GM12874 (cell line): ENCODE data around the gene ITGB2.

ENCODE experiments used
- TF ChIP-seq, protein P1 (sequence below): IDR thresholded peaks from 2 replicates; pipeline ENCODE4 v1.5.1; 2011; ENCODE audit warnings: low read depth, mild to moderate bottlenecking, control low read depth, low read length, moderate library complexity; ENCODE audit not compliant: insufficient read depth

The ITGB2 gene

DNA sequence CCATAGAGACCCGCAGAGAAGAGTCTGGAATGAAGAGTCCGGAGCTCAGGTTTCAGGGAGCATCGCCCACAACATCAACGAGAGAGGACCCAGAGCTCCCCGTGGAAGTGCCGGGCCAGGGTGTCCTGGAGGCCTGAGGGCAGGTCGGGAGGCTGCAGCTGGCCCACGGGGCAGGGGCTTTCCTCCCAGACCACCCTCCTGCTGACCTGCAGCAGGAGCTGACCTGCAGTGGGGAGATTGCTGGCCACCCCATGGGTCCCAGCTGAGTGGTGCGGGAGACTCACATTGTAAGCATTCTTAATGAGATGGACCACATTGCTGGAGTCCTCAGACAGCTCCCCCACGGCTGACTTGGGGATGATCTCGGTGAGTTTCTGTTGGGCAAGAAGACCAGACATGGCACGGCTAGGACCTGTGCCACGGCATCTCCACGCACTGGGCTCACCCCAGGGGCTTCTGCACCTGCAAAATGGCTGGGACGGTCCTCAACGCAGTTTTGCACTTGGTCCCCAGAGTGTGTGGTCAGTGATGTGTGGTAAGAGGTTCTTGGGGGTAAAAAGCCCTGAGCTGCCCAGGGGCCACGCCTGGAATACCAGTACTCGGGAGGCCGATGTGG is 25.9 kb downstream of the ITGB2 start:
- TF ChIP-seq, protein P1, sequence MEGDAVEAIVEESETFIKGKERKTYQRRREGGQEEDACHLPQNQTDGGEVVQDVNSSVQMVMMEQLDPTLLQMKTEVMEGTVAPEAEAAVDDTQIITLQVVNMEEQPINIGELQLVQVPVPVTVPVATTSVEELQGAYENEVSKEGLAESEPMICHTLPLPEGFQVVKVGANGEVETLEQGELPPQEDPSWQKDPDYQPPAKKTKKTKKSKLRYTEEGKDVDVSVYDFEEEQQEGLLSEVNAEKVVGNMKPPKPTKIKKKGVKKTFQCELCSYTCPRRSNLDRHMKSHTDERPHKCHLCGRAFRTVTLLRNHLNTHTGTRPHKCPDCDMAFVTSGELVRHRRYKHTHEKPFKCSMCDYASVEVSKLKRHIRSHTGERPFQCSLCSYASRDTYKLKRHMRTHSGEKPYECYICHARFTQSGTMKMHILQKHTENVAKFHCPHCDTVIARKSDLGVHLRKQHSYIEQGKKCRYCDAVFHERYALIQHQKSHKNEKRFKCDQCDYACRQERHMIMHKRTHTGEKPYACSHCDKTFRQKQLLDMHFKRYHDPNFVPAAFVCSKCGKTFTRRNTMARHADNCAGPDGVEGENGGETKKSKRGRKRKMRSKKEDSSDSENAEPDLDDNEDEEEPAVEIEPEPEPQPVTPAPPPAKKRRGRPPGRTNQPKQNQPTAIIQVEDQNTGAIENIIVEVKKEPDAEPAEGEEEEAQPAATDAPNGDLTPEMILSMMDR = no peak

DNA sequence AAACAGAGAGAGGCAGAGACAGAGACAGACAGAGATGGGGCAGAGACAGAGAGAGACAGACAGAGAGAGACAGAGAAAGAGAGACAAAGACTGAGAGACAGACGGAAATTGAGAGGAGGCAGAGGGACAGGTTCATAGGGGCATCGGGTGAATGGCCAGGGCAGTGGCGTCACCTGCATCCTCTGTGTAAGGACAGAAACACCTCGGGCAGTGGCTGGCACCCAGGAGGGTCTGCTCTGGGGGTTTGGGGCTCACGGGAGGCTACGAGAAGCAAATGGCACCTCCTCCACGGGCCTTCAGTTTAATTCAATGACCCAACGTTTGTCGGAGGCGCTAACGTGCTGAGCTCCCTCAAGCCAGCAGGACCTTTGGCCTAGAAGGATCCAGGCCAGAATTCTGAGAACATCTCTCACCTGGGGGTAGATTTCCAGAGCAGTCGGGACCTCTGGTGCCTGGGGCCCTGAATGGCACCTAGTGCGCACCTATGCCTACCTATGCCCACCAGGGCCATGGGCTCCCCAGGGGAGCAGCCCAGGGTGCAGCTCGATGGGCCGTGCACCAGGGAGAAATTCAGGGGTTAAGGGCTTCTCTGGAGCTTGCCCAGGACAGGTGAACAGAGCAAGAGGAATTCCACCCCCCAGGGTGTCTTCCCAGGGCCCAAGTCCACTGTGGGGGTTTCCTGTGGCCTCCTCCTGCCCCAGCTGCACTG is 26.6 kb downstream of the ITGB2 start:
- TF ChIP-seq, protein P1 = no peak

DNA sequence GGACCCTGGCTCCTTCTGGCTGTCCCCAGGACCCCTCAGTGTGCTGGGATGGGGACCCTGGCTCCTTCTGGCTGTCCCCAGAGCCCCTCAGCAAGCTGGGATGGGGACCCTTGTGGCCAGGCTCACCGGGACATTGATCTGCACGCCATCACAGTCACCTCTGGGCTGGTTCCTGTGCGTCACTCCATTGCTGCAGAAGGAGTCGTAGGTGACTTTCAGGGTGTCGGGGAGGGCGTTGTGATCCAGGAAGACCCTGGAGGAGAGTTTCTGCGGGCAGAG is 27.5 kb downstream of the ITGB2 start:
- TF ChIP-seq, protein P1 = no peak

DNA sequence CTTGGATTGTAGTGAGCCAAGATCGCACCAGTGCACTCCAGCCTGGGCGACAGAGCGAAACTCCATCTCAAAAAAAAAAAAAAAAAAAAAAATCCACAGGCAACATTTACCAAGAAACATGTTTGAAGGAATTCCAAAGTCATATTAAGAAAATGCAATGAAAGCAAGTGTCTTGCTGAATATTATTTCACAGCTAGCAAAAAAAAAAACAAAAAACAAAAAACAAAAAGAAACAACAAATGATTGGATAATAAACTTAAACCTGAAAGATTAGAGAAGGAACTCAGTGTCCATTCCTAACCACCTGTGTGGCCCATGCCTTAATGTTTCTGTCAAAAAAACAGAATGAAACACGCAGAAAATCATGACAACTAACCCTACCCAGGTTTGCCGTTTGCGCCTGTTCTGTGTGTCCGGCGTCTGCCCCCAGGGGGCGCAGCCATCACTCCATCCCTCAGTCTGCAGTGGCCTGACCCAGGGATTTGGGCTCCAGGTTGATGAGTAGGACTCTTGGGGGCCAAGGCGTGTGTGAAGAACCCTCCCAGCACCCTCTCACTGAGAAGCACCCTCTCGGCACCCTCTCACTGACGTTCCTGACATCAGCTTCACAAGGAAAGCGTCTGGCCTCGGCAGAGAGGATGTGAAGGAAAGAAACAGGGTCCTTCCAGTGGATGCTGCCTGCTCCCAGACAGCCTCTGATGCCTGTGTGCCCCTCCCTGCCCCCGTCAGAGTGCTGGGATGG is 28.0 kb downstream of the ITGB2 start:
- TF ChIP-seq, protein P1 = peak; percentile 93

DNA sequence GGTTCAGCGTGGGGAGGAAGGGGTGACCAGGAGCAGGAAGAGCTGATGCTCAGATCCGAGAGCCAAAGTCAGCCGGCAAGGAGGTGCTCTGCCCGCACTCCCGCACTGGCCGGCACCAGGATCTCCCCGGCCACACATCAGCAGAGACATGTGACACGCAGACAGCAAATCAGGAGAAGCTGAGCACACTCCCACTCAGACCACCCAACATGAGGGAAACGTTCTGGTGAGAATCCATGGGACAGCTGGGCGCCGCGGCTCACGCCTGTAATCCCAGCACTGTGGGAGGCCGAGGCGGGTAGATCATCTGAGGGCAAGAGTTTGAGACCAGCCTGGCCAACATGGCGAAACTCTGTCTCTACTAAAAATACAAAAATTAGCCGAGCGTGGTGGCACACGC is 28.6 kb downstream of the ITGB2 start:
- TF ChIP-seq, protein P1 = no peak

DNA sequence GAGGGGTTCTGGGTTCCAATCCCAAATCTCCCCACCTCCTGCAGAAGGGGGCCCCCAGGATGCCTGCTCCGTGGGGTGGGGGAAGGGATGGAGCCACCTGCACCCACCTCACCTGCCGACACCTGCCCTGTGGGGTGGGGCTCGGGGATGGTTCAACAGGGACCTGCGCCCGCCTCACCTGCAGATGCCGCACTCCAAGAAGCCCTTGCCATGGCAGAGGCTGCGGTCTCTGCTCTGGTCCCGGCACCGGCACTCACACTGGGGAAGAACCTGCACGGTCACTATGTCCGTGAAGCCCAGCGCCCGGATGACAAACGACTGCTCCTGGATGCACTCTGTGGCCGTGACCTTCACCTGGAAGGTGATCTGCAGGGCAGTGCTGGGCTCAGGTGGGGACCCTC is 29.1 kb downstream of the ITGB2 start:
- TF ChIP-seq, protein P1 = no peak

DNA sequence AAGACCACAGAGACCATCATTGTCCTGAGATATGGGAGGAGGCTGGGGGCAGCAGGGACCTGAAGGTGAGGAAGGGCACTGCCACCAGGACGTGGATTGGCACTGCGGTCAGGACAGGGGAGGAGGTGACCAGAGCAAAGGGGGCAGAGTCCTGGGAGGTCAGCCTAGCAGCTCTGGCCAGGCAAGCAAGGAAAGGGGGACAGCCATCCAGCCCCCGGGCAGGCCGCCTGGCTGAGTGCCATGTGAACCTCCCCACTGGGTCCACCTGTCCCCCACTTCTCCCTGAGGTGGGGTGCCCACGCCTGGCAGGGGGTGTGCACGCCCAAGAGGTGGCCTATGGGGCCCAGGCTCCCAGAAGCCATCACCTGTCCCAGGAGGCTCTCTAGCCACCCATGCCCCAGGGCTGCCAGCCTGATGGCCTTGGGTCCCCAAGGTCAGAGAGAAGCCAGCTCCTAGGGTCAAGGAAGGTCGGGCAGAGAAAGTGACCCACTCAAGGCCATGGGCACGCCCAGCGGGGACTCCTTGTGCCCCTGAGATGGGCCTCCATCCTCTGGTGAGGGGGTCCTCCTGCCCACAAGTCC is 29.6 kb downstream of the ITGB2 start:
- TF ChIP-seq, protein P1 = no peak
